Measurements from ENCODE around the gene VPS13D. TPM values are rescaled to one million over a fixed set of nuclear protein-coding genes. Genes with fewer than 3 reads are reported as not detected.

Gene VPS13D
- total RNA-seq, 1 donor from 2014 or later, result 25.8 TPM

- DNase-seq (ENCODE audit: low read depth), result no peak
- no peaks in the 10 kb centered on the region for H3K27me3 ChIP-seq (ENCODE audit: control insufficient read depth, insufficient read depth, low read length)
- H3K36me3 ChIP-seq (ENCODE audit: control insufficient read depth, insufficient read depth, low read length), result peaks cover 5% of the 10 kb centered on the region
- no peak overlapping the region for H3K4me3 ChIP-seq (ENCODE audit: low read depth, low read length)
- no peak for FAIRE-seq
- no peak for TF ChIP-seq CTCF (IDR thresholded peaks at IDR 0.05; ENCODE audit: insufficient read depth, low read length, severe bottlenecking)
Observed at GRCh38 chr1:12300706-12301105, 70.9 kb downstream of the VPS13D start.

- no peak for TF ChIP-seq CTCF (IDR thresholded peaks at IDR 0.05; ENCODE audit: insufficient read depth, low read length, severe bottlenecking)
- Histone ChIP-seq H3K27me3 (ENCODE audit: control insufficient read depth, insufficient read depth, low read length) (no peaks in the 10 kb centered on the region), H3K36me3 (ENCODE audit: control insufficient read depth, insufficient read depth, low read length) (peaks cover 5% of the 10 kb centered on the region), H3K4me3 (ENCODE audit: low read depth, low read length) (no peak overlapping the region)
- FAIRE-seq (no peak), DNase-seq (ENCODE audit: low read depth) (no peak)
Observed at GRCh38 chr1:12301518-12302237, 71.8 kb downstream of the VPS13D start.

GRCh38 chr1:12302798-12303447 lies 73.1 kb downstream of the VPS13D start:
- Histone ChIP-seq H3K36me3 (ENCODE audit: control insufficient read depth, insufficient read depth, low read length) (peaks cover 6% of the 10 kb centered on the region), H3K27me3 (ENCODE audit: control insufficient read depth, insufficient read depth, low read length) (no peaks in the 10 kb centered on the region), H3K4me3 (ENCODE audit: low read depth, low read length) (no peak overlapping the region)
- TF ChIP-seq CTCF (IDR thresholded peaks at IDR 0.05; ENCODE audit: insufficient read depth, low read length, severe bottlenecking), result no peak
- no peak for DNase-seq (ENCODE audit: low read depth)
- FAIRE-seq, result no peak

GRCh38 chr1:12305377-12305776 lies 75.5 kb downstream of the VPS13D start:
- H3K27me3 ChIP-seq (ENCODE audit: control insufficient read depth, insufficient read depth, low read length), result no peaks in the 10 kb centered on the region
- H3K4me3 ChIP-seq (ENCODE audit: low read depth, low read length), result no peak overlapping the region
- peaks cover 6% of the 10 kb centered on the region for H3K36me3 ChIP-seq (ENCODE audit: control insufficient read depth, insufficient read depth, low read length)
- no peak for DNase-seq (ENCODE audit: low read depth)
- TF ChIP-seq CTCF (IDR thresholded peaks at IDR 0.05; ENCODE audit: insufficient read depth, low read length, severe bottlenecking), result no peak
- peak; percentile 52 for FAIRE-seq

- DNase-seq (ENCODE audit: low read depth), result no peak
- peaks cover 13% of the 10 kb centered on the region for H3K36me3 ChIP-seq (ENCODE audit: control insufficient read depth, insufficient read depth, low read length)
- H3K4me3 ChIP-seq (ENCODE audit: low read depth, low read length), result no peak overlapping the region
- FAIRE-seq, result no peak
- H3K27me3 ChIP-seq (ENCODE audit: control insufficient read depth, insufficient read depth, low read length), result no peaks in the 10 kb centered on the region
- TF ChIP-seq CTCF (IDR thresholded peaks at IDR 0.05; ENCODE audit: insufficient read depth, low read length, severe bottlenecking), result no peak
Observed at GRCh38 chr1:12309783-12310742, 80.2 kb downstream of the VPS13D start.

All from bronchial epithelial cell (primary cell).